SK-N-SH (cell line): ENCODE data around the gene TSHR.

Source experiments
- EZH2phosphoT487 ChIP-seq: fragments of 200-600 bp; sonication (generic); IDR thresholded peaks from 2 replicates; pipeline ENCODE4 v1.6.1; 2017; ENCODE audit warnings: low read depth, mixed run types, mild to moderate bottlenecking, antibody characterized with exemption, moderate library complexity, borderline replicate concordance
- FOSL2 ChIP-seq: IDR thresholded peaks from 2 replicates; pipeline ENCODE4 v1.4.0; 2012; ENCODE audit warnings: low read depth, mild to moderate bottlenecking, moderate library complexity, borderline replicate concordance
- MAX ChIP-seq: IDR thresholded peaks from 2 replicates; pipeline ENCODE4 v1.4.0; 2012; ENCODE audit warnings: low read depth
- MXI1 ChIP-seq: IDR thresholded peaks from 2 replicates; pipeline ENCODE4 v1.6.1; 2012; ENCODE audit warnings: mild to moderate bottlenecking, low read depth, low read length, improper control_type of control experiment
- POLR2AphosphoS5 ChIP-seq: IDR thresholded peaks from 2 replicates; pipeline ENCODE4 v1.6.1; 2012; ENCODE audit warnings: low read depth, low read length
- TEAD4 ChIP-seq: IDR thresholded peaks from 2 replicates; pipeline ENCODE4 v1.4.0; 2012; ENCODE audit warnings: mild to moderate bottlenecking, borderline replicate concordance; ENCODE audit not compliant: insufficient read depth
- TF ChIP-seq, protein P1 (sequence below): fragments of 200-600 bp; sonication (generic); IDR thresholded peaks from 2 replicates; pipeline ENCODE4 v1.6.1; 2017; ENCODE audit warnings: antibody characterized with exemption, mild to moderate bottlenecking, moderate library complexity
- TF ChIP-seq, protein P2 (sequence below): fragments of 150-350 bp; IDR thresholded peaks from 2 replicates; pipeline ENCODE4 v1.6.1; 2016; ENCODE audit warnings: mild to moderate bottlenecking, low read depth, low read length

GRCh38 chr14:80977221-80977620, 21.8 kb downstream of the TSHR start:
- TF ChIP-seq EZH2phosphoT487 (no peak), FOSL2 (no peak), POLR2AphosphoS5 (no peak), TEAD4 (no peak), MAX (no peak), MXI1 (no peak)
- TF ChIP-seq, protein P1, sequence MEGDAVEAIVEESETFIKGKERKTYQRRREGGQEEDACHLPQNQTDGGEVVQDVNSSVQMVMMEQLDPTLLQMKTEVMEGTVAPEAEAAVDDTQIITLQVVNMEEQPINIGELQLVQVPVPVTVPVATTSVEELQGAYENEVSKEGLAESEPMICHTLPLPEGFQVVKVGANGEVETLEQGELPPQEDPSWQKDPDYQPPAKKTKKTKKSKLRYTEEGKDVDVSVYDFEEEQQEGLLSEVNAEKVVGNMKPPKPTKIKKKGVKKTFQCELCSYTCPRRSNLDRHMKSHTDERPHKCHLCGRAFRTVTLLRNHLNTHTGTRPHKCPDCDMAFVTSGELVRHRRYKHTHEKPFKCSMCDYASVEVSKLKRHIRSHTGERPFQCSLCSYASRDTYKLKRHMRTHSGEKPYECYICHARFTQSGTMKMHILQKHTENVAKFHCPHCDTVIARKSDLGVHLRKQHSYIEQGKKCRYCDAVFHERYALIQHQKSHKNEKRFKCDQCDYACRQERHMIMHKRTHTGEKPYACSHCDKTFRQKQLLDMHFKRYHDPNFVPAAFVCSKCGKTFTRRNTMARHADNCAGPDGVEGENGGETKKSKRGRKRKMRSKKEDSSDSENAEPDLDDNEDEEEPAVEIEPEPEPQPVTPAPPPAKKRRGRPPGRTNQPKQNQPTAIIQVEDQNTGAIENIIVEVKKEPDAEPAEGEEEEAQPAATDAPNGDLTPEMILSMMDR = no peak
- TF ChIP-seq, protein P2, sequence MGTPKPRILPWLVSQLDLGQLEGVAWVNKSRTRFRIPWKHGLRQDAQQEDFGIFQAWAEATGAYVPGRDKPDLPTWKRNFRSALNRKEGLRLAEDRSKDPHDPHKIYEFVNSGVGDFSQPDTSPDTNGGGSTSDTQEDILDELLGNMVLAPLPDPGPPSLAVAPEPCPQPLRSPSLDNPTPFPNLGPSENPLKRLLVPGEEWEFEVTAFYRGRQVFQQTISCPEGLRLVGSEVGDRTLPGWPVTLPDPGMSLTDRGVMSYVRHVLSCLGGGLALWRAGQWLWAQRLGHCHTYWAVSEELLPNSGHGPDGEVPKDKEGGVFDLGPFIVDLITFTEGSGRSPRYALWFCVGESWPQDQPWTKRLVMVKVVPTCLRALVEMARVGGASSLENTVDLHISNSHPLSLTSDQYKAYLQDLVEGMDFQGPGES = no peak
